Parathyroid adenoma (tissue), 2 donors: ENCODE results near the gene MPPED1.

Source experiments
- H2AFZ ChIP-seq: fragments of 300-600 bp; sonication (generic); one replicate; pipeline ENCODE4 v1.7.0; 2017; ENCODE audit warnings: antibody characterized with exemption, mild to moderate bottlenecking
- H3K27ac ChIP-seq: fragments of 300-600 bp; sonication (generic); one replicate; pipeline ENCODE4 v1.7.0; 2017
- H3K27me3 ChIP-seq: fragments of 300-600 bp; sonication (generic); one replicate; pipeline ENCODE4 v1.7.0; 2017; ENCODE audit warnings: low read length; ENCODE audit not compliant: control insufficient read depth, insufficient read depth
- H3K36me3 ChIP-seq: fragments of 300-600 bp; sonication (generic); one replicate; pipeline ENCODE4 v1.7.0; 2017; ENCODE audit warnings: low read length; ENCODE audit not compliant: control insufficient read depth, insufficient read depth
- H3K4me1 ChIP-seq: fragments of 300-600 bp; sonication (generic); one replicate; pipeline ENCODE4 v1.7.0; 2017; ENCODE audit warnings: control low read depth
- H3K4me2 ChIP-seq: fragments of 300-600 bp; sonication (generic); one replicate; pipeline ENCODE4 v1.7.0; 2017; ENCODE audit warnings: low read length
- H3K4me3 ChIP-seq: fragments of 300-600 bp; sonication (generic); one replicate; pipeline ENCODE4 v1.7.0; 2017; ENCODE audit warnings: low read depth, low read length
- H3K79me2 ChIP-seq: fragments of 300-600 bp; sonication (generic); one replicate; pipeline ENCODE4 v1.7.0; 2017; ENCODE audit warnings: control low read depth
- H3K9ac ChIP-seq: fragments of 300-600 bp; sonication (generic); one replicate; pipeline ENCODE4 v1.7.0; 2017; ENCODE audit warnings: mild to moderate bottlenecking
- H3K9me3 ChIP-seq: fragments of 300-600 bp; sonication (generic); one replicate; pipeline ENCODE4 v1.7.0; 2017; ENCODE audit warnings: low read length; ENCODE audit not compliant: control insufficient read depth
- CTCF ChIP-seq: fragments of 300-600 bp; sonication (generic); IDR thresholded peaks from one replicate; pipeline ENCODE4 v1.7.0; 2017; ENCODE audit warnings: antibody characterized with exemption, mild to moderate bottlenecking
- donor health status: primary hyperparathyroidism.

The MPPED1 gene

DNA sequence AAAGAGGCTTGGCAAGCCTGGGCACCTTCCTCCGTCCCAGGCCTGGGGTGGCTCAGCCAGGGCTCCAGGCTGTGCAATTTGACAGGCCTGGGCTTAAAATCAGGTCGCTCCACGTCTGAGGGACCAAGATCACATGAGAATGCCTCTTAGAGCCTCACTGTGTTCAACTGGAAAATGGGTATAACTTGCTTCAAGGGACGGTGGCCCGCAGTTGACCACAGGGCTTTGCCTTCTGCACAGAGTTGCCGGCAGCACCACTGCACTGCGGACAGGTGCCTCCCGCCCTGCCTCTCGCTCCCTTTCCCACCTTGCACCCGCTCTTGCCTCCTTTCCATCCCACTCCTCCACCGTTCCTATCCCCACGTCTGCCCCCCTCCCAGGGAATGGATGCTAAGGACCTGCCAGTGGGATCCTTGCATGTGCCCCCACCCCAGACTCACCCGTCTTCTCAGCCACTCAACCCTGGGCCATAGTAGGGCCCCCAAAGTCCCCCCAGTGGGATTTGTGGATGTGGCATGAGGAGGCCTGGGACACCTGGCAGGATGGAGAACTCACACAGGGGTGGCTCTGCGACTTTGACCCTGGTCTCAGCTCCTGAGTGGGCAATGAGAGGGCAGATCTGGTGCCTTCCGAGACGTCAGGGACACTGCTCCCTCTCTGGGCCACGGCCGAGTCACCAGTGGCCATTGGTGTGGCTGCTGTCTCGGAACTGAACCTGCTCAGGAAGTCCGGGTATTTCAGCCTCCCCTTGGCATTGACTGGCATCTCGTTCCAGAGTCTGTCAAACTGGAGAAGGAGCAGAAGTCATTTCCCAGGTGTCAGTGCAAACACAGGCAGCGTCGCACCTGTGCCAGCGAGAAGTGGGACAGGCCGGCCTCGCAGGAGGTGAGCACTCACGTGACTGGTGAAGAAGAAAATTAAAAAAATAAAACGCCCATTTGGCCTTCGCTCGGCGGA, 128.0 kb downstream of the MPPED1 start:
- Histone ChIP-seq H3K9me3 (no peaks in the 10 kb centered on the region), H3K4me3 (no peak overlapping the region), H3K4me2 (no peak overlapping the region), H2AFZ (no peak overlapping the region), H3K36me3 (no peaks in the 10 kb centered on the region), H3K4me1 (no peaks in the 10 kb centered on the region), H3K79me2 (no peaks in the 10 kb centered on the region), H3K27me3 (no peaks in the 10 kb centered on the region), H3K9ac (no peak overlapping the region), H3K27ac (no peak overlapping the region)
- TF ChIP-seq CTCF = no peak

DNA sequence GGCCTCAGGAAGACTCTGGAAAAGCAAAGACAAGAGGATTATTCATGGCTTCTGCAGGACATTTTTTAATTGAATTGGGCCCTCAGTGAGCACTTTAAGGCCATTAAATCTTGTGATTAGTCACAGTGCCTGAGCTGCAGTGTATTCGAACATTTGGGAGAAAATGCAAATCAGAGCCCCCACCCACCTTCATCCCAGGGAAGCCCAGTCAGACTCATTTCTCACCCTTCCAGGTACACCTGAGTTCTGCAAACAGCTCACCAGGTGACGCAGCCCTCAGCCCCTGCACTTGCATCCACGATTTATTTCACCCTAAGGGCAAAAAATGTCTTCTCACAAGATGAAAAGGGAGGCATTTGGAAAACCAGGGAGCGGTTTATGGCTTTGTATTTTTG, 128.7 kb downstream of the MPPED1 start:
- H3K4me1 ChIP-seq = no peaks in the 10 kb centered on the region
- no peak overlapping the region for H2AFZ ChIP-seq
- H3K27ac ChIP-seq = no peak overlapping the region
- no peaks in the 10 kb centered on the region for H3K9me3 ChIP-seq
- H3K79me2 ChIP-seq = no peaks in the 10 kb centered on the region
- H3K9ac ChIP-seq = no peak overlapping the region
- H3K27me3 ChIP-seq = no peaks in the 10 kb centered on the region
- H3K4me2 ChIP-seq = no peak overlapping the region
- H3K36me3 ChIP-seq = no peaks in the 10 kb centered on the region
- H3K4me3 ChIP-seq = no peak overlapping the region
- no peak for TF ChIP-seq CTCF

- H3K27ac ChIP-seq = no peak overlapping the region
- H2AFZ ChIP-seq = no peak overlapping the region
- H3K79me2 ChIP-seq = no peaks in the 10 kb centered on the region
- no peak overlapping the region for H3K4me3 ChIP-seq
- no peak overlapping the region for H3K9ac ChIP-seq
- no peak for TF ChIP-seq CTCF
- no peaks in the 10 kb centered on the region for H3K27me3 ChIP-seq
- no peaks in the 10 kb centered on the region for H3K36me3 ChIP-seq
- no peaks in the 10 kb centered on the region for H3K4me1 ChIP-seq
- H3K4me2 ChIP-seq = no peak overlapping the region
- H3K9me3 ChIP-seq = no peaks in the 10 kb centered on the region
Measured at GRCh38 chr22:43541022-43541421, 129.2 kb downstream of the MPPED1 start.

DNA sequence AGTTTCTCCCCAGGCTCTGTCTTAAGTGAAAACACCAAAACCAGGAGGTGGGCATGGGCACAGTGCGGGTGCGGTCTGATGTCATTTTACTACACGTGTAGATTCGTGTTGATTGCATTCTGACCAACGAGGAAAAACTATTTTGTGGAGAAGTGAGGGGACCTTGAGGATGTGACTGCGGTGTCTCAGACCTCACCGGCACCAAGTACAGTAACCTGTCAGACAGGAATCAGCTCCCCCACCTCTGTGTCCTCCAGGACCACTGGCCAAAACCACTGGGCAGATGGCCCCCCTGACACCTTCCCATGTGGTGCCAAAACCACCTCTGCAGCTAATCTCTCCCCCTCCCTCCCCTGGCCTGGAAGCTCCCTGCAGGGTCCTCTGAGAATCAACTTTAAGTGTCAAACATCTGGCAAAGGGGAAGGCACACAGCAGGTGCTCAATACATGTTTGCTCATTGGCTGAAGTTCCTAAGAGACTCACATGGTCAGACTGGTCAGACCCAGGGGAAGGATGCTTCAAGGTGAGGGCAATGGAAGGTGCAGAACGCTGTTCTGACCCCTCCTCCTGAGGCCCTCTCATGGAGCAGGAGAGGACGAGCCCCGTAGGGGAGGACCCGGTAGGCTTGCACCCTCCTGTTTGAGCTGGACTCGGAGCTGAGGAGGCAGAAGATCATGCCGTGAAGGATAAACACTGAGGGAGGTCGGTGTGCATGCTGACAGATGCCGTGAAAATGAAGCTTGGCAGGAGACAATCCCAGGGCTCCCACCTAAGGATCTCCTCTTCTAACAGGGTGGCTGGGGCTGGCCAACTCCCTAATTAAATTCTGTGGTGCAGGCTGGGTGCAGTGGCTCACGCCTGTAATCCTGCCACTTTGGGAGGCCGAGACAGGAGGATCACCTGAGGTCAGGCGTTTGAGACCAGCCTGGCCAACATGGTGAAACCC, 129.9 kb downstream of the MPPED1 start:
- no peaks in the 10 kb centered on the region for H3K9me3 ChIP-seq
- H3K27me3 ChIP-seq = no peaks in the 10 kb centered on the region
- H3K79me2 ChIP-seq = no peaks in the 10 kb centered on the region
- H2AFZ ChIP-seq = no peak overlapping the region
- no peak overlapping the region for H3K9ac ChIP-seq
- no peak for TF ChIP-seq CTCF
- H3K27ac ChIP-seq = no peak overlapping the region
- H3K36me3 ChIP-seq = no peaks in the 10 kb centered on the region
- H3K4me1 ChIP-seq = no peaks in the 10 kb centered on the region
- H3K4me3 ChIP-seq = no peak overlapping the region
- no peak overlapping the region for H3K4me2 ChIP-seq
